ENCODE results near the gene TDRD1. TPM values are rescaled to one million over a fixed set of nuclear protein-coding genes. Genes with fewer than 3 reads are reported as not detected.

Gene TDRD1
- total and polyA plus RNA-seq, 2 donors (not counting 3 experiments of a cell fraction or from before 2014, with no cell fraction given) = not detected

DNA sequence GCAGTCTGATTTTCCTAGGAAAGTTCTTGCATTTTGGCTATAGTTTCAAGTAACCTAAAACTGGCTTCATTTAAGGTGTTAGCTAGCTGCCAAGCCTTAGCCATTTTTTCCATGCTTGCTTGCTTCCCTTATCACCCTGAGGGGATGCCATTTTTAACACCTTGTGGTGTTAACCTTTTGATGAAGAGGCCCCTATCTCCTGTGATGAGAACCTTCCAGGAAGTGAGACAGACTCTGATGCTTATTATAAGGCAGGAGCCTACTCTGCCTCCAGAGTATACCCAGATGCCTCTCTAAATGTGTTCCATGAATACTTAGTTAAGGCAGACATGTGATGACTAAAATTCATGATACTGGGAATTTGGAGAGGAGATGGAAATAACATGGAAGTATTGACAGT lies 55.0 kb downstream of the TDRD1 start:
- dilution Hi-C loops (cut with MboI; ENCODE audit: extremely low pct_ligation_motif_present, low sequenced_read_pairs) = no loop called here
- no peak for FAIRE-seq
- H3K9ac ChIP-seq (replicated peaks; ENCODE audit: extremely low read depth, insufficient read depth, low read length) = no peak overlapping the region

More for the DNA sequence above, 55.0 kb downstream of the TDRD1 start:
- BruUV-seq (replicated peaks) = no TSS peak
- TF ChIP-seq POLR2A (IDR thresholded peaks at IDR 0.05; ENCODE audit: low read depth, low read length) (no peak), MAX (IDR thresholded peaks at IDR 0.05; ENCODE audit: insufficient read depth, insufficient read length) (no peak), GATA2 (IDR thresholded peaks at IDR 0.05; ENCODE audit: insufficient read depth, insufficient read length, low read depth, low read length) (no peak), POLR2AphosphoS5 (IDR thresholded peaks at IDR 0.05; ENCODE audit: insufficient read depth, low read depth, low read length) (no peak), MYC (IDR thresholded peaks at IDR 0.05; ENCODE audit: low read depth, low read length) (no peak), JUN (IDR thresholded peaks at IDR 0.05; ENCODE audit: borderline replicate concordance, insufficient read depth, insufficient read length, low read depth) (no peak), FOS (IDR thresholded peaks at IDR 0.05; ENCODE audit: borderline replicate concordance, insufficient read depth, low read length) (no peak), CTCF (IDR thresholded peaks at IDR 0.05; ENCODE audit: extremely low read depth in 1 of 2, insufficient read depth in 1 of 2, low read depth in 1 of 2, low read length in 2 of 2) (no peak), EZH2 (IDR thresholded peaks at IDR 0.05; ENCODE audit: borderline replicate concordance, low read depth, low read length, severe bottlenecking) (no peak)
- Histone ChIP-seq H3K4me1 (ENCODE audit: control insufficient read depth, extremely low read depth, insufficient read depth, low read length) (no peaks in the 10 kb centered on the region), H3K9me3 (replicated peaks; ENCODE audit: control insufficient read depth, insufficient read depth, low read length) (no peaks in the 10 kb centered on the region), H4K20me1 (replicated peaks; ENCODE audit: control insufficient read depth, extremely low read depth, insufficient read depth, low read length) (no peaks in the 10 kb centered on the region), H3K9me1 (replicated peaks; ENCODE audit: control insufficient read depth, extremely low read depth, insufficient read depth, low read length) (no peaks in the 10 kb centered on the region), H3K36me3 (ENCODE audit: control insufficient read depth in 2 of 2, extremely low read depth in 1 of 2, insufficient read depth in 2 of 2, low read length in 2 of 2) (no peaks in the 10 kb centered on the region), H3K27me3 (ENCODE audit: control insufficient read depth in 2 of 2, insufficient read depth in 2 of 2, low read length in 2 of 2) (peaks cover 18 to 26% of the 10 kb centered on the region in 2 experiments), H3K79me2 (ENCODE audit: control insufficient read depth, insufficient read depth, low read length) (no peaks in the 10 kb centered on the region), H3K27ac (ENCODE audit: insufficient read depth, low read depth, low read length) (no peak overlapping the region), H2AFZ (ENCODE audit: low read depth, low read length) (no peak overlapping the region), H3K4me3 (replicated peaks in 1 of 3; ENCODE audit: insufficient read depth in 1 of 3, low read depth in 1 of 3, low read length in 3 of 3) (no peak overlapping the region), H3K4me2 (ENCODE audit: insufficient read depth, low read length) (no peak overlapping the region)
- no peak for DNase-seq (ENCODE audit: low read depth, low spot score)
- CTCF ChIA-PET = no interaction called here
- intact Hi-C loops (cut with micrococcal nuclease) = no loop called here
- POLR2A ChIA-PET = no interaction called here
